GM19351 (cell line): ENCODE data around the gene CXCL1.

Experiments used
- ATAC-seq: cut with Tn5 transposase; IDR thresholded peaks from one replicate; pipeline ENCODE4 v1.9.1; 2021; ENCODE audit warnings: mild to moderate bottlenecking, moderate library complexity; ENCODE audit not compliant: unreplicated experiment

CXCL1 gene

GRCh38 chr4:73851293-73851692, 17.9 kb upstream of the CXCL1 start:
- no peak for ATAC-seq

- no peak for ATAC-seq
These were observed 16.4 kb upstream of the CXCL1 start for GRCh38 chr4:73852771-73853170.

GRCh38 chr4:73853246-73853704, 15.9 kb upstream of the CXCL1 start, which contains the start of gene PF4V1:
Gene PF4V1, plus strand, starts transcription at chr4:73853296. Its CDS starts 67 bp downstream, at chr4:73853363.
- no peak for ATAC-seq

GRCh38 chr4:73853718-73854473, 15.3 kb upstream of the CXCL1 start:
- no peak for ATAC-seq

- no peak for ATAC-seq
These were observed 13.8 kb upstream of the CXCL1 start for GRCh38 chr4:73855406-73855805.

GRCh38 chr4:73856518-73856917, 12.7 kb upstream of the CXCL1 start:
- no peak for ATAC-seq

GRCh38 chr4:73859614-73860088, 9.5 kb upstream of the CXCL1 start:
- no peak for ATAC-seq

GRCh38 chr4:73860181-73860580, 9.0 kb upstream of the CXCL1 start:
- ATAC-seq = no peak

GRCh38 chr4:73860917-73861316, 8.3 kb upstream of the CXCL1 start:
- ATAC-seq = no peak

GRCh38 chr4:73862322-73862721, 6.9 kb upstream of the CXCL1 start:
- ATAC-seq = no peak

GRCh38 chr4:73864365-73864764, 4.8 kb upstream of the CXCL1 start:
- ATAC-seq = peak; percentile 52

- ATAC-seq = no peak
These were observed 4.2 kb upstream of the CXCL1 start for GRCh38 chr4:73864961-73865360.

- ATAC-seq = no peak
These were observed 3.6 kb upstream of the CXCL1 start for GRCh38 chr4:73865431-73866096.

GRCh38 chr4:73866246-73866645, 2.9 kb upstream of the CXCL1 start:
- no peak for ATAC-seq

GRCh38 chr4:73867783-73868182, 1.4 kb upstream of the CXCL1 start:
- ATAC-seq = no peak

GRCh38 chr4:73868206-73869129, 725 bp upstream of the CXCL1 start:
- ATAC-seq = no peak

- no peak for ATAC-seq
These were observed 1.1 kb downstream of the CXCL1 start for GRCh38 chr4:73870260-73870659.

- no peak for ATAC-seq
These were observed 1.6 kb downstream of the CXCL1 start for GRCh38 chr4:73870768-73871167.

GRCh38 chr4:73871511-73872310, 2.5 kb downstream of the CXCL1 start:
- no peak for ATAC-seq
